GM18907 (cell line): Measurements from ENCODE around the gene EIF3I.

Source experiments
- ATAC-seq: cut with Tn5 transposase; IDR thresholded peaks from one replicate; pipeline ENCODE4 v1.9.1; 2021; ENCODE audit warnings: mild to moderate bottlenecking, moderate library complexity; ENCODE audit not compliant: unreplicated experiment

The EIF3I gene

DNA sequence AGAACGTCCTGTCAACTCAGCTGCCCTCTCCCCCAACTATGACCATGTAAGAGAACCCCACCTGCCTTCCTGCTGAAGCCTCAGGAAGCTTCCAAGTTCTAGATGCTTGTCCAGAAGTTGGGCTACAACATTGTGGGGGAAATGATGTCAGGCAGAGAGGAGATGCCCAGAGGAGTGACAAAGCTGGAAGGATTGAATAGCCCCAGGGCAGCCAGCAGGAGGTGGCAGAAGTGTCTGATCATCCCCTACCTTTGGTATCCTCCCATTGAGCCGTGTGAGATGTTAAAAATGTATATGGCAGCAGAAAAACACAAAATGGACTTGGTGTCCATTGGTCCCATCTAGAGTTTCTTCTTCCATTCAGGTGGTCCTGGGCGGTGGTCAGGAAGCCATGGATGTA, 6.6 kb downstream of the EIF3I start:
- no peak for ATAC-seq

DNA sequence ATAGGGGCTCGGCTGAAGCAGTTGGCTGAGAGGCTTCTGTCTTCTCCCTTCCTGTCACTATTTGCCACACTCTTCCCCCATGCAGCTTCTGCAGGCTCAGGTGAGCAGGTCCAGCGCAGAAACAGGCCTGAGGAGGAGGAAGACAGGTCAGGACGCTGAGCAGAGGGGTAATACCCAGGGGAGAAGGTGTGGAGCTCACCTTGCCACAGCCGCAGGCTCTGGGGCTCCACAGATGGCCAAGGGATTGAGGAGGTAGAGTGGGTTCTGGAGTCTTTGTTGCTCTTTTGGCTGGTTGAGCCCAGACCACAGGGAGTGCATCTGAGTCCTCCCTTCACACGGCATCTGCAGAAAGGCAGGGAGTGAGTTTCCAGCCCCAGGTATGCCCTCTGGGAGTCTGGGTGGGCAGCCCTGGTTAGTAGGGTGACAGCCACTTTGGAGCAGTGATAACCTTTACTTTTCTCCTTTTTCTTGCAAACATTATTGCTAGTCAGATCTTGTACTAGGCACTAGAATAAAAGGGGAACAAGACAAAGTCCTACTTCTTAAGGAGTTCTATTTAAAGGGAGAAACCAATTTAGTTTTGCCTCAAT, 9.7 kb downstream of the EIF3I start:
- no peak for ATAC-seq

DNA sequence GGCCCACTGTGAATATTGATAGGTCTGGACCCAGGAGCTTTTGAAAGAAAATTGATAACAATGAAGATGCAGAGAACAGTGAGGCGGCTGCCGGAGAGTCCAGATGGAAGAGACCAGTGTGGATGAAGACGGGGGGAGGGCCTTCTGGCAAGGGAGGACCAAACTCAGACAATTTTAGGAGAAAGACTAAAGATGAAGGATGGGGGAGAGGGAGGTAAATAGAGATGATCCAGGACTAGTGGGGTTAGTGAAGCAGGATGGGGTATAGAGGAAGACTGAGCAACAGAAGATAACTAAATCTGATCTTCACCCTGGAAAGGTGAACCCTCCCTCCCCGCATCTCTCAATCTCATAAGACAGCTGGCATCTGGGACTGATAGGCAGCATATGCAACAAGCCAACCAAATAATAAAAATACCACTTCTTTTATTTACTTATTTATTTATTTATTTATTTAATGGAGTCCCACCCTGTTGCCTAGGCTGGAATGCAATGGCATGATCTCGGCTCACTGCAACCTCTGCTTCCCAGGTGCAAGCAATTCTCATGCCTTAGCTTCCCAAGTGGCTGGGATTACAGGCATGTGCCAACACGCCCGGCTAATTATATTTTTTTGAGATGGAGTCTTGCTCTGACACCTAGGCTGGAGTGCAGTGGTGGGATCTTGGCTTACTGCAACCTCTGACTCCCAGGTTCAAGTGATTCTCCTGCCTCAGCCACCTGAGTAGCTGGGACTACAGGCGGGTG, 10.5 kb downstream of the EIF3I start:
- ATAC-seq = no peak

DNA sequence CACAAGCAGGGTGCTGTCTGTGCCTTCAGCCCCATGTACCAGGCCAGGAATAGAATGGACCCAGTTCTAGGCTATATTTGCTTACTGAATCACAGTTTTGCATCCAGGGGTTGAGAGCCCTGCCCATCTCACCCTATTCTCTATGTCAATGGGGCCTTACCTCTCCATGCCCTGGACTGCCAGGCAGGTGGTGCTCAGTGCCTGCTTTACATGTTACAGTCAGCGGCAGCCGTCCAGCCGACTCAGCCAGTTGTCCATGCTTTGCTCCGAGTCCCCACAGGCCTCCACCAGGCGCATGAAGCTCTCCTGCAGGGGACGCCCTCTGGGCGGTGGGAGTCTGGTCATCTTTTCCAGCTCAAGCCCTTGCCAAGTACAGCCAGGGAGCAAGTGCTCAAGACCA, 12.6 kb downstream of the EIF3I start:
- no peak for ATAC-seq

DNA sequence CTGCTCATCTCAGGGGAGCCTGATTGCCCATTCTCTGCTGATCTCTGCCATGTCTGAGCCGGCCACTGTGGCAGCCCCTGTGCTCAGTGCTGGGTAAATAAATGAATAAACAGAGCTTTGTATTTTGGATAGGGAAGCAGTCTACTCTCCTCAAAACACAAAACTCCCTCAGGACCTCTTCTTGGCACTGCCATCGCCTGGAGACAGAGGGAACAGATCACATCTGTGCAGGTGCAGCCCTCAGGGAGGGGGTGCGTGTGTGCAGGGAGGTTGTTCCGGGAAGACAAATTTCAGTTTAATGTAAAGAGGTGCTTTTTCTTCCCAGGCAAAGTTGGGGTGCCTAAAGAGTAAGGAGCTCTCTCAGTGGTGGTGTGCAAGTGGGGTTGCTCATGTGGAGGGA, 17.1 kb downstream of the EIF3I start:
- ATAC-seq = no peak

DNA sequence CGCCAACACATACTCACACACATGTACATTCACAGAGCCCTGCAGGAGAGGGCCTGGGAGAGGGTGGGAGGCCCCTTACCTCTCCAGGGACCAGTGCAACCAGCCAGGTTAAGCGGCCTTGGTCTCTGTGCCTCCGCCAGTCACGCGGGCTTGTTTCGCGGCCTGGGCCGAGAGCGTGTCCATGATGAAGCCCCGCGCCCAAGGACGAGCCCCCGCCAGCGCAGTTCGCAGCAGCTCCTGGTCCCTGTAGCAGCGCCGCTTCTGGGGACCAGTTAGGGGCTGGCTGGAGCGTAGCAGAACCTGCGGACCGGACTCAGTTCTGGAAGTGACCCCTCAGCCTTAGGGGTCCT, 17.6 kb downstream of the EIF3I start:
- ATAC-seq = no peak

DNA sequence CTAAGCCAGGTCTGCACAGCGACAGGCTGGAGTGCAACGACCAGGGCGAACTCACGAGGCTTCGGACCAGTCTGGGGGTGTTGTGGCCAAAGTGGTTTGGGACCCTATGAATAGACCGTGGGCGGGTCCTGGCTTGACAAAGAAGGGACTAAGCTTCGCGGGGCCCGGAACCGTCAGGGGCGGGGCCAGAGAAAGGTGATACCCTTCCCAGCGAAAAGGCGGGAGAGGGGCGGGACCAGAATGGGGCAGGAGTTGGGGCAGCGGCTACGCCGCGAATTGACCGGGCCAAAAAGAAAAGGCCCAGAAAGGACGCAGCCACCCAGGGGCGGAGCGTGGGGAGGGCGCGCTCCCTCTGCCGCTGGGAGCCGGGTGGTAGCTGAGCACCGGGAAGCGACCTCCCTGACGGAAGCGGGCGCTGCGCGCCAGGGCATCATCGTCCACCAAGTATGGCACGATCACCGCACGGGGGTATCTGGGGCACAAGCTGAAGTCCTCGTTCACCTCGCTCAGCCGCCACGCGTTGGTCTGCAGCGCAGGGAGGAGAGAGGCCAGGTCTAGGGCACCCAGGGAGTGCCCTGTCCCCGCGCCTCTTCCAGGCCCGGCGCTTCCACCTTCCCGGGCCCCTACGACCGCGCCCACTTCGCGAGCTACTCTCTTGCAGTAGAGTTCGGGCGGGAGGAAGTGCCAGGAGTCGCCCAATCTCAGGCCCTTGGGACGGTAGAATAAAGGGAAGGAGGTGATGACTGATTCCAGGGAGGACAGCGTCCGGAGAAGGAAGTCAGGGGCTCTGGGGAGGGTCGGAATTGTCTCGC, 18.1 kb downstream of the EIF3I start:
- no peak for ATAC-seq

DNA sequence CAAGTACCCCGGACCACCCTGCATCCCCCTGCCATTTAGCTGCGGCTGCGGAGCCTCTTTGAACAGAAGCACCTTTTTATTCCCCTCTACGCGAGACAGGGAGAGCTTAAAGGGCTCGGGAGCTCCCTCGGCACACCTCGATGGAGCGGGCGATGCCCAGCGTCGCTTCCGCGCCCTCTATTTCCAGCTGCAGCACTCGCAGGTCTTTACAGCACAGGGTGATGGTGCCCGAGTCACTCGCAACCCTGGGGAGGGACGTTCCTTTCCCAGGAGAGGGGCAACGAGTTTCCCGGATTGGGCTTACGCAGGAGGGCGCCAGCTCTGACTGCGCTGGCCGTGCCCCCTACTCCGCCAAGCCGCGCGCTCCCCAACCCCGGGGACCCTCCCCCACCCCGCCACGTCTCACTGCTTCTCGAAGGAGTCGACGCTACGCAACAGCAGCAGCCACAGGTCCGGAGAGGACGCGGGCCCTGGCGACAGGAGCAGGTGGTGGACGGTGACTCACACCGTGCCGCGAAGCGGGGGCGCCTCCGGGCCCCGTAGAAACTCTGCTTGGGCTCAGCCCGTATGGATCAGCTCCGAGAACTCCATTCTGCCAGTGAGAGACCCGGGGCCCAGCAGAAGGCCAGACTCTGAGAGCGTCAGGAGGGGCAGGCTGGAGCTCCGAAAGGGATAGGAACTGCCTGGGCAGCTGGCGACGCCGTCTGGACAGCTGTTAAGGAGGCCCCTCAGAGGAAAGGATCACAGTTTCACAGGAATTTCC, 19.0 kb downstream of the EIF3I start:
- ATAC-seq = no peak

DNA sequence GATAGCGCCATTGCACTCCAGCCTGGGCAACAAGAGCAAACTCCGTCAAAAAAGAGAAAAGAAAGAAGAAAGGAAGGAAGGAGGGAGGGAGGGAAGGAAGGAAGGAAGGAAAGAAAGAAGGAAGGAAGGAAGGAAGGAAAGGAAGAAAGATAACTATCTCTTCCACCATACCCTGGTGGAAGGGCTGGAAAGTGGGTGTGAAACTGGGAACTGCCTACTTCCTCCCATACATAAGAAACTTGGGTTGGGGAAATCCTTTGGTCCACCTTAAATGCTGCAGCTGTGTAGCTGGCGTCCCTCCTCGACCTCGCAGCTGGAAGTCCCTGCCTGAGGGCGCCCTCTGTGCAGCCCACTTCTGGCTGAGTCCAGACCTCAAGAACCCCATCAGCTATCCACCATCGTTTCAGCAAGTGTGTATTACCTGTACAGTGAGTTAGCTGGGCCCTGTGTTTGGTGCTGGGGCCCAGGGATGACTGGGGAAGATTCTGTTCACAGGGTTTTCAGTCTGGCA, 20.2 kb downstream of the EIF3I start:
- no peak for ATAC-seq

DNA sequence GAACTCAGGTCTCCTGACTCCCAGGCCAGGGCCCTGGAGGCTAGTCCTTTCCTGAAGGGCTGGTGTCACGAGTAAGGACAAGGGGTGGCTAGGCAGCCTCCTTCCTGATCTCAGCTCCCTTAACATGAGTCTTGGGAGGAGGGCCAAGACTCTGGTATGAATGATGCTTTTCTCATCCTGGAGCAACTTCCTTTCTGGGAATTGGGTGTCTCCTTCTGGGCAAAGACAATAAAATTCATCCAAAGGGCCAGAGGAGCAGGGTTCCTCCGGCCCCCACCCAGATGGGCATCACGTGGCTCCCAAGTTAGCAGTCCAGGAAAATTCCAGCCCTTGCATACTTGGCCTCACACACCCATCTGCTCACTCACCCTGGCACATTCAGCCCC, 24.7 kb downstream of the EIF3I start, which contains the start of gene FAM167B:
TSS of gene FAM167B (plus strand) at position 335 of the 386 bp plus-strand sequence. CDS start 200 bp downstream, outside the sequence.
- no peak for ATAC-seq

DNA sequence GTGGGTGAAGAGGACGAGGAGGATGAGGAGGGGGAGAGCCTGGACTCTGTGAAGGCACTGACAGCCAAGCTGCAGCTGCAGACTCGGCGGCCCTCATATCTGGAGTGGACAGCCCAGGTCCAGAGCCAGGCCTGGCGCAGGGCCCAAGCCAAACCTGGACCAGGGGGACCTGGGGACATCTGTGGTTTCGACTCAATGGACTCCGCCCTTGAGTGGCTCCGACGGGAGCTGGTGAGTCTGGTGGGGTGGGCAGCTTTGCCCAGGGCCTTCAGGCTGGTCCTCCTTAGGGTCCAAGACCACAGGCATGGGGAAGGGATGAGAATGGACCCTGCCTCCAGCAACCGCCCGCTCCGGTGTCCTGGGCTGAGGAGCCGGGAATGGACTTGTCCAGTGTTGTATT, 25.2 kb downstream of the EIF3I start:
- no peak for ATAC-seq

DNA sequence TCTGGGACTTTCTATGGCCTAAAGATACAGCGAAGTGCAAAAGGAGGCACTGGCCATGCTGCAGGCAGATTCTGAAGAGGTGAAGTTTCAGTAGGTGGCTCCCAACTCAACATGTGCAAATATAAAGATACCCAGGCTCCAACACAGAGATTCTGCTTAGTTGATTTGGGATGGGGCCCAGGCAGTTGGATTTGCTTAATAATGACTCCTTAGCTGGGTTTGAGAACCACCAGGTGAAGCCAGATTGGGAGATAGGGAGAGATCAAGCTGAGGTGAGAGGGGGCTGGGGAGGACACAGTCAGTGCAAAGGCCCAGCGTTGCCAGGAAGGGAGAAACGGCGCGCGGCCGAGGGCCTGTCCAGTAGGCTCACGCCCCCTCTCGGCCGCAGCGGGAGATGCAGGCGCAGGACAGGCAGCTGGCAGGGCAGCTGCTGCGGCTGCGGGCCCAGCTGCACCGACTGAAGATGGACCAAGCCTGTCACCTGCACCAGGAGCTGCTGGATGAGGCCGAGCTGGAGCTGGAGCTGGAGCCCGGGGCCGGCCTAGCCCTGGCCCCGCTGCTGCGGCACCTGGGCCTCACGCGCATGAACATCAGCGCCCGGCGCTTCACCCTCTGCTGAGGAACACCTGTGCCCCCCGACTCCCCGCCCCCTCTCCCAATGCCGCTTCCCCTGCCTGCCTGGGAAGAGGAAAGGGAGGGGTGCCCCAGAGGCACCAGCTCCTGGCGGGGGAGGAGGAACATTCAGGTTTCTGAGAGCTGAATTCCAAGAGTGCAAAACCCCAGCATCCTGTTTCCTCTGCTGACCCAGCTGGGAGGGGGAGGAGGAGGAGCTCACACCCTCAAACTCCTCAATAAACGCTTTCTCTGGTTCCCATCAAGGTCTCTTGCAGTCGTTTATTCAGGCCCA, 26.0 kb downstream of the EIF3I start:
- ATAC-seq = no peak

DNA sequence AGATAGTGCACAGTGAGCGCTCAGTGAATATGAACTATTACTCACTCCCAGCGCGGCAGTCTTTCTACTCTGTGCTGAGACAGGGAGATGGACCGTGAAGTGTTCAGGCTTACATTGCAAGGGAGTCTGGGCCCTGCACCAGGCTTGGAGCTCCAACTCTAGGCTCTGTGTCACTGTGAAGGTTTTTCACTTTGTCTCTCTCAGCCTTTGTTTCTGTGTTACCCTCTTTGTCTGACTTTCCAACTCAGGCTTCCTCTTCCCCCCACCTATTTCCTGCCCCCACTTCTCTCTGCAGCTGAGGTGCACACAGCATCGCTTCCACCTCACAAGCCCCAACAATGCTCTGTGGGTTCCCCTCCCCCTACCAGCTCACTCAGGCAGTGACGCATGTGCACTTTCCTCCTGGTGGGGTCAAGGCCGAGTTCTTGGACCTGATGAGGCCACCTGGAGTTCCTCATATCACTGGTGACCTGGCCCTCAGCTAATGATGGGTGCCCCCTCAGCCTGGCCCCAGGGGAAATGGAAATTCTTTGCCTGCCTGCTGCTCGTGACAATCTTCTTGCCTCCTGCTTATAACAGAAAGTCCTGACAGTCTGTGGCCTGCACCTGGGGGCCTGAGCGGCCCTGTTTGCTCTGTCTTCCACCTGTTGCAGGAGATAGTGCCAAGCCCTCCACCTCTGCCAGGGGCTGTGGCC, 27.8 kb downstream of the EIF3I start:
- ATAC-seq = peak; percentile 52

DNA sequence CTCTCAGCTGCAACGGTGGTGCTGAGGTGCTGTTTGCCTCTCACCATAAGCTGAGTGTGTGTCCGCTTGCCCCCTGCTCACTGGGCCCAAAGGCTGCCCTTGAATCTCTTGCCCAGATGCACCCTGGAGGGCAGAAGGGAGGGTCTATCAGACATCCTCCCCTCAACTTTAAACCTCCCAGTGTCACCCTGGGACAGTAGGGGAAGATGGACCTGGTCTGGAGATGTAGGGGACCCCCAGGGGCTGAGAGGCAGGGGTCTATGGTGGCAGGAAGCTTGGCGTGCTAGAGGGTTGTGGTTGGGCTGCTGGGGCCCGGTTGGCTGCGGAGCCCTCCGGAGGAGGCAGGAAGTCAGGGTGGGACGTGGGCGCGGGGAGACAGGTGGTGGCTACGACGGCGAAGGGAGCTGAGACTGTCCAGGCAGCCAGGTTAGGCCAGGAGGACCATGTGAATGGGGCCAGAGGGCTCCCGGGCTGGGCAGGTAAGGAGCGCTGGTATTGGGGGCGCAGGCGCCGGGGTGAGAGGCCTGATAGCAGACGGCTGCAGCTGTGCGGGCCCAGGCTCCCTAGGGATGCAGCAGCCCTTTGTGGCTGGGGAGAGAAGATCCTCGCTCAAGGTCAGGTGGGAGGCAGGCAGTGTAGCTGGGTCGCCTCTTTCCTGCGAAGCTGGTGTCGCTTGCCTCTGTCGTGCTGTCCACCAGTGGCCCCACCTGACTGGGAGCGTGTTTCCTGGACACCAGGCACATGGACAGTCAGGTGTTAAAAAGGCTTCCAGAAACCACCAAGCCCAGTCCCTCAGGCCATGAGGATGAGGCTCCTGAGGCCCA, 28.9 kb downstream of the EIF3I start, which contains the start of gene LCK:
TSS of gene LCK (plus strand) at position 373 of the 824 bp plus-strand sequence. CDS start 23,065 bp downstream, outside the sequence.
- ATAC-seq = peak; percentile 26

DNA sequence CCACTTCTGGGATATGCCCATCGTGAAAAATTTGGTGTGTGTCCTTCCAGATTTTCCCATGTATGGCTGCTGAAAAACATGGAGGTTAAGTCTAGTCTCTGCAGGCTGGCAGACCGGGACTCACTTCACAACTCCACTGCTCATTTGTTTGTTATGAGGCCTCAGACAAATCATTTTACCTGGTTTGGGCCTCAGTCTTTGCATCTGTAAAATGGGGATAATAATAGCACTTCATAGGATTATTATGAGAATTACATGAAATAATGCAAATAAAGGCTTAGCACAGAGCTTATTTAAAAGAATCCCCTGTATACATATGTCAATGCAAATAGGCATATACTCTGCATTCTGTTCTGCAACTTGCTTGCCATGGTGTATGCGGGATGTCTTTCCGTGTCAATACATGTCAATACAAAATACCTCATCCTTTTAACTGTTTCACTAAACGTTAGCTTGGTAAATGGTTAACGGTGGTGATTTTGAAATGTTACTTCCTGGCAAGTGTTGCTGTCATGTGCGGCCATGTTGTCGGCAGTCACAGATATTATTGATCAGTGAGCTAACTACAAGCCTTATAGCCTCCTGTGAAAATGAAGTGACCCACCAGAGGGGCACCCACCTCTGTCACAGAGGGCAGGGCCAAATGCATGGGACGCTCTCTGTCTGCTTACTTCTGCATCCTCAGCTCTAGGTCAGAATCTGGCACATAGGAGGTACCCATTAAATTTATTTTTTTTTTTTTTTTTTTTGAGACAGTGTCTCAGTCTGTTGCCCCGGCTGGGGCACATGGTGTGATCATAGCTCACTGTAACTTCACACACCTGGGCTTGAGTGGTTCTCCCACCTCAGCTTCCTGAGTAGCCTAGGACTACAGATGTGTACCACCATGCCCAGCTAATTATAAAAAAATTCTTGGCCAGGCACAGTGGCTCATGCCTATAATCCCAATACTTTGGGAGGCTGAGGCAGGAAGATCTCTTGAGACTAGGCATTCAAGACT, 33.2 kb downstream of the EIF3I start:
- ATAC-seq = no peak

DNA sequence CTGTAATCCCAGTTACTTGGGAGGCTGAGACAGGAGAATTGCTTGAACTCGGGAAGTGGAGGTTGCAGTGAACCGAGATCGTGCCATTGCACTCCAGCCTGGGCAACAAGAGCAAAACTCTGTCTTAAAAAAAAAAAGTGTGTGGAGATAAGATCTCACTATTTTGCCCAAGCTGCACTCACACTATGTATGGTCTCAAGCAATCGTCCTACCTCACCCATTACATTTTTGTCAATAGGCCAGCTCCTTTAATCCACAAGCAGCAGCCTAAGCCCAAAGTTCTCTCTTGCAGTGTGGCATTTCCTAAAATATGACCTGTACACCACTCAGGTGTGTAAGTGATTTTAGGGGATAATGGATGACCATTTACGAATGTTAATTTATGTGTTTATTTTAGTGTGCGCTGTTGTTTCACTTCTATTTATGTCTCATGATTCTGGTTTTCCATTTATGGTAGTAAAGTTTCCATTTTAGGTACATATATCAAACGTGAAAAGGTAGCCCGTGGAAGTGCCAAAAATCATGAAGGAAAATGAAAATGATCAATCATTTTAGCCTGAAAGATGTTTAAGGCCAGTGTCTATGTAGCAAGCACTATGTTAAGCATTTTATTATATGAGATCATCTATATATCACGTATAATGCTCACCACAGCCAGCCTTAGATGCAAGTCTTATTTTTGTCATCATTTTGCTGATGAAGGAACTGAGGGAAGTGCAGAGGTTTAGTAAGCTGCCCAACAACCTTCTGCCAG, 34.4 kb downstream of the EIF3I start:
- ATAC-seq = no peak

DNA sequence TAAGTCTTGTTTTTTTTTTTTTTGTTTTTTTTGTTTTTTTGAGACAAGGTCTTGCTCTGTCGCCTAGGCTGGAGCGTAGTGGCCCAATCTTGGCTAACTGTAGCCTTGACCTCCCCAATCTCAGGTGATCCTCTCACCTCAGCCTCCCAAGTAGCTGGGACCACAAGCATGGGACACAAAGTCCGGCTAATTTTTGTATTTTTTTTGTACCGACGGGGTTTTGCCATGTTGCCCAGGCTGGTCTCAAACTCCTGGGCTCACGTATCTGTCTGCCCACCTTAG, 35.0 kb downstream of the EIF3I start:
- ATAC-seq = no peak
